ENCODE data around the gene CORO1C.

GRCh38 chr12:108714866-108715265 is 16.5 kb downstream of the CORO1C start:
- TF ChIP-seq EZH2 (IDR thresholded peaks at IDR 0.05): no peak
- no peak for TF ChIP-seq CTCF (IDR thresholded peaks at IDR 0.05)
